OCI-LY7 (cell line): Measurements from ENCODE around the gene TRA2A. TPM values are rescaled to one million over a fixed set of nuclear protein-coding genes. Genes with fewer than 3 reads are reported as not detected.

Experiments
- BruUV-seq: library from RNA; stranded (reverse); fragments of 400-500 nt; replicated peaks from 2 replicates; lab custom pipeline; 2021; lab: Mats Ljungman, UMichigan
- CTCF ChIA-PET: fragments of 300-600 bp; sonication (Branson Sonifier 250); formaldehyde crosslinking; loops from one replicate; lab custom pipeline; 2022; ENCODE audit warnings: antibody characterized with exemption; ENCODE audit not compliant: unreplicated experiment; lab: Charles Lee
- POLR2A ChIA-PET: fragments of 300-600 bp; sonication (Branson Sonifier 250); formaldehyde crosslinking; loops from one replicate; lab custom pipeline; 2022; ENCODE audit warnings: antibody characterized with exemption; lab: Charles Lee
- DNase-seq: peaks from one replicate; pipeline ENCODE4 v3.0.0-alpha.2; 2015; ENCODE audit warnings: low spot score
- H2AFZ ChIP-seq: fragments of 200-600 bp; sonication (generic), shearing (Covaris generic); 2 replicates; pipeline ENCODE4 v1.6.1; 2014; ENCODE audit warnings: mild to moderate bottlenecking, antibody characterized with exemption, low read length, moderate library complexity
- H3K27ac ChIP-seq: fragments of 200-600 bp; sonication (generic); 2 replicates; pipeline ENCODE4 v1.5.1; 2014; ENCODE audit warnings: mixed run types, low read depth, mild to moderate bottlenecking, moderate library complexity, low read length, inconsistent platforms; ENCODE audit not compliant: poor library complexity, severe bottlenecking
- H3K36me3 ChIP-seq: fragments of 200-600 bp; sonication (generic); 2 replicates; pipeline ENCODE4 v1.6.1; 2014; ENCODE audit warnings: mild to moderate bottlenecking, antibody characterized with exemption, low read length, moderate library complexity, mixed read lengths; ENCODE audit not compliant: insufficient read depth
- H3K4me1 ChIP-seq: fragments of 200-600 bp; sonication (generic); 2 replicates; pipeline ENCODE4 v1.5.1; 2014; ENCODE audit warnings: mild to moderate bottlenecking, low read length; ENCODE audit not compliant: insufficient read depth, poor library complexity, severe bottlenecking
- H3K4me2 ChIP-seq: fragments of 200-600 bp; sonication (generic); 2 replicates; pipeline ENCODE4 v1.6.1; 2014; ENCODE audit warnings: mild to moderate bottlenecking, low read length
- H3K4me3 ChIP-seq: fragments of 200-600 bp; sonication (generic); 2 replicates; pipeline ENCODE4 v1.5.1; 2014; ENCODE audit warnings: mild to moderate bottlenecking, low read depth, low read length; ENCODE audit not compliant: poor library complexity, severe bottlenecking
- H3K79me2 ChIP-seq: fragments of 200-600 bp; sonication (generic); 2 replicates; pipeline ENCODE4 v1.6.1; 2016; ENCODE audit warnings: low read depth, mild to moderate bottlenecking, low read length, moderate library complexity, mixed read lengths; ENCODE audit not compliant: insufficient read depth
- H3K9me2 ChIP-seq: fragments of 200-600 bp; sonication (generic); 2 replicates; pipeline ENCODE4 v1.6.1; 2016; ENCODE audit warnings: mild to moderate bottlenecking, low read length, mixed read lengths; ENCODE audit not compliant: insufficient read depth
- H3K9me3 ChIP-seq: fragments of 200-600 bp; sonication (generic); 2 replicates; pipeline ENCODE4 v1.6.1; 2014; ENCODE audit warnings: mild to moderate bottlenecking, mixed run types, low read length, mixed read lengths
- H4K20me1 ChIP-seq: fragments of 200-600 bp; sonication (generic); 2 replicates; pipeline ENCODE4 v1.6.1; 2014; ENCODE audit warnings: mild to moderate bottlenecking, antibody characterized with exemption, low read length, moderate library complexity, mixed read lengths; ENCODE audit not compliant: insufficient read depth
- CTCF ChIP-seq: fragments of 200-600 bp; sonication (generic); conservative IDR thresholded peaks from 2 replicates; pipeline ENCODE4 v1.5.1; 2014; ENCODE audit warnings: mild to moderate bottlenecking, antibody characterized with exemption, low read length, moderate library complexity, mixed read lengths
- EZH2phosphoT487 ChIP-seq: fragments of 200-600 bp; sonication (generic); IDR thresholded peaks from 2 replicates; pipeline ENCODE4 v1.6.1; 2018; ENCODE audit warnings: low read depth, borderline replicate concordance, mild to moderate bottlenecking, mixed run types, antibody characterized with exemption, low read length, moderate library complexity, mixed read lengths
- intact Hi-C: fragments of 100-400 bp; cut with micrococcal nuclease; formaldehyde crosslinking; loops from one replicate; pipeline ENCODE4 v1.10.0; 2022; ENCODE audit not compliant: unreplicated experiment
- small RNA-seq: library from RNA; depleted of rRNA; stranded (forward); fragments of <200 nt; gene quantifications from one replicate; pipeline ENCODE3, GENCODE V24; 2014
- total RNA-seq, 2 experiments: library from RNA; depleted of rRNA in 1 of 2; stranded (reverse); fragments of >200 nt in 1 of 2; shearing (Covaris generic) in 1 of 2; gene quantifications; 2 replicates each; pipeline ENCODE4 v1.2.3, GENCODE V29; 2014 to 2022

Gene TRA2A
- total RNA-seq, 2 experiments from 2014 or later: 41.4 to 129 TPM

- no peak overlapping the region for H3K4me3 ChIP-seq
- no peak overlapping the region for H2AFZ ChIP-seq
- H3K27ac ChIP-seq: no peak overlapping the region
- TF ChIP-seq CTCF: no peak
- TF ChIP-seq EZH2phosphoT487: no peak
- H3K4me1 ChIP-seq: no peaks in the 10 kb centered on the region
- H4K20me1 ChIP-seq: 0 out of 2 replicates have a peak, but pooled peaks cover 1% of the 10 kb centered on the region
- H3K4me2 ChIP-seq: no peak overlapping the region
- intact Hi-C loops: no loop called here
- peaks cover 34% of the 10 kb centered on the region; the same call in 1 of the 2 replicates for H3K79me2 ChIP-seq
- no peak for DNase-seq
- POLR2A ChIA-PET: interaction anchor here (0.6 to 2.8 kb wide), 5 partner anchors 9 to 795 kb away, joined by 3 to 10 read pairs (median 3); no protein-coding TSS in a partner anchor
- CTCF ChIA-PET: no interaction called here
- peaks cover 41% of the 10 kb centered on the region for H3K36me3 ChIP-seq
- no TSS peak for BruUV-seq
- no peaks in the 10 kb centered on the region for H3K9me3 ChIP-seq
- H3K9me2 ChIP-seq: no peaks in the 10 kb centered on the region
These were observed 75.7 kb downstream of the TRA2A start for GRCh38 chr7:23456093-23456492.

- H3K9me3 ChIP-seq: no peaks in the 10 kb centered on the region
- no peak overlapping the region for H3K4me2 ChIP-seq
- no peak for DNase-seq
- no peak overlapping the region for H3K27ac ChIP-seq
- H3K79me2 ChIP-seq: peaks cover 37% of the 10 kb centered on the region; the same call in 1 of the 2 replicates
- BruUV-seq: no TSS peak
- TF ChIP-seq EZH2phosphoT487 (no peak), CTCF (no peak)
- POLR2A ChIA-PET: interaction anchor here (0.7 to 1.0 kb wide), 2 partner anchors 10 to 74 kb away, joined by 3 to 4 read pairs; no protein-coding TSS in a partner anchor
- H3K9me2 ChIP-seq: no peaks in the 10 kb centered on the region
- H4K20me1 ChIP-seq: no peaks in the 10 kb centered on the region
- H3K4me1 ChIP-seq: peaks cover 9% of the 10 kb centered on the region
- H2AFZ ChIP-seq: no peak overlapping the region
- H3K4me3 ChIP-seq: no peak overlapping the region
- intact Hi-C loops: no loop called here
- CTCF ChIA-PET: no interaction called here
- H3K36me3 ChIP-seq: peaks cover 30% of the 10 kb centered on the region
These were observed 76.8 kb downstream of the TRA2A start for GRCh38 chr7:23454881-23455526.

Small RNAs within 50 kb of the gene (small RNA-seq; reads per million reads assigned to genes)
- gene AC079780.1 (not detected), gene RF00019 (not detected)

Other genes starting within 250 kb of the TRA2A start
- 107 and 132 TPM in 2 replicates for gene MALSU1, start 232.6 kb downstream of the TRA2A start, total RNA-seq (2014; rRNA removed; shearing (Covaris generic))
- 56.1 and 66.4 TPM in 2 replicates for gene MALSU1, start 232.6 kb downstream of the TRA2A start, total RNA-seq (2022)
- 41.1 and 48.7 TPM in 2 replicates for gene IGF2BP3, start 61.5 kb downstream of the TRA2A start, total RNA-seq (2014; rRNA removed; shearing (Covaris generic))
- 94.3 and 108 TPM in 2 replicates for gene IGF2BP3, start 61.5 kb downstream of the TRA2A start, total RNA-seq (2022)
- gene CCDC126, start 65.4 kb upstream of the TRA2A start, total RNA-seq (2014; rRNA removed; shearing (Covaris generic)): 9.6 and 11.9 TPM in 2 replicates
- gene CCDC126, start 65.4 kb upstream of the TRA2A start, total RNA-seq (2022): 14.2 and 15.5 TPM in 2 replicates
- 3.1 and 7.3 TPM in 2 replicates for gene FAM221A, start 148.2 kb upstream of the TRA2A start, total RNA-seq (2014; rRNA removed; shearing (Covaris generic))
- gene FAM221A, start 148.2 kb upstream of the TRA2A start, total RNA-seq (2022): 9.2 and 9.8 TPM in 2 replicates
- 0.28 TPM in 1 of 2 replicates, not detected in the other for gene STK31, start 178.2 kb upstream of the TRA2A start, total RNA-seq (2014; rRNA removed; shearing (Covaris generic))
- 0.40 TPM in 1 of 2 replicates, not detected in the other for gene STK31, start 178.2 kb upstream of the TRA2A start, total RNA-seq (2022)